GM18868 (cell line): ENCODE data around the gene DNM1.

Source experiments
- ATAC-seq: cut with Tn5 transposase; IDR thresholded peaks from one replicate; pipeline ENCODE4 v1.9.1; 2021; ENCODE audit warnings: mild to moderate bottlenecking, moderate library complexity; ENCODE audit not compliant: unreplicated experiment

The DNM1 gene

DNA sequence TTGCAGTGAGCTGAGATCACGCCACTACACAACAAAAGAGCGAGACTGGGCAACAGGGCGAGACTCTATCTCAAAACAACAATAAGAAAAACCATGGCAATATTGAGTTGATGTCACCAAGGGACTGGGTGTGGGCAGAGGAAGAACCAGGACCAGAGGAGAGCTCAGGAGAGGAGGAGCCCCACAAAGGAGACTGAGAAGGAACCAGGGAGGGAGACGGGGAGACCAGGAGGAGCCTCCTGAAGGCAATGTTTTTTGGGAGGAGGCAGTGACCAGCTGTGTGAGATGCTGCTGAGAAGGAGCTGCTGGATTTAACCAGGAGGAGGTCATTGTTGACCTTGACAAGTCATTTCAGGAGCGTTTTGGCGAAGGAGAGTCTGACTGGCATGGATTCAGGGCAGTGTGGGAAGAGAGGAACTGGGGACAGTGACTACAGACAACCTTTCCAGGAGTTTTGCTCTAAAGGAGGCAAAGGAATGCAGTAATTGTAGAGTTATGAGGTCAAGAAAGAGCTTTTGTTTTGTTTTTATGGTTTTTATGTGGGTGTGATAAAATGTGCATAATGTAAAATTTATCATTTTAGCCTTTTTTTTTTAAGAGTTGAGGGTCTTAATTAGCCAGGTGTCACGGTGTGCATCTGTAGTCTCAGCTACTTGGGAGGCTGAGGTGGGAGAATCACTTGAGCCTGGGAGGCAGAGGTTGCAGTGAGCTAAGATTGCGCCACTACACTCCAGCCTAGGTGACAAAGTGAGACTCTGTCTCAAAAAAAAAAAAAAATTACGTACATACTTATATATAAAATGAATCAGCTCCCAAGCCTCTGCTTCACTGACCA is 101.2 kb downstream of the DNM1 start:
- ATAC-seq, result no peak
